Upper lobe of right lung (tissue), 1 donor: ENCODE results near the gene BTBD8. TPM values are rescaled to one million over a fixed set of nuclear protein-coding genes. Genes with fewer than 3 reads are reported as not detected.
"Not testable (repeated sequence)": the region's sequence is repeated elsewhere in the genome, so short reads cannot be mapped to it uniquely, and the experiment has no call there.

Experiments
- ATAC-seq: fragments of 200-7000 bp; cut with Tn5 transposase; one replicate; pipeline ENCODE4 v1.9.1; 2020; ENCODE audit warnings: mild to moderate bottlenecking, moderate library complexity
- DNase-seq: peaks from one replicate; pipeline ENCODE4 v3.0.0-alpha.2; 2020
- H3K27ac ChIP-seq: fragments of 200-600 bp; one replicate; pipeline ENCODE4 v1.8.0; 2022
- H3K27me3 ChIP-seq: fragments of 200-600 bp; one replicate; pipeline ENCODE4 v1.8.0; 2022; ENCODE audit warnings: mild to moderate bottlenecking
- H3K36me3 ChIP-seq: fragments of 200-600 bp; one replicate; pipeline ENCODE4 v1.8.0; 2022
- H3K4me1 ChIP-seq: fragments of 200-600 bp; one replicate; pipeline ENCODE4 v1.8.0; 2022
- H3K4me3 ChIP-seq: fragments of 200-600 bp; one replicate; pipeline ENCODE4 v1.8.0; 2022; ENCODE audit warnings: mild to moderate bottlenecking
- H3K9me3 ChIP-seq: fragments of 200-600 bp; one replicate; pipeline ENCODE4 v1.8.0; 2022
- CTCF ChIP-seq: fragments of 200-600 bp; IDR thresholded peaks from one replicate; pipeline ENCODE4 v1.8.0; 2022; ENCODE audit warnings: antibody characterized with exemption
- intact Hi-C: fragments of 100-400 bp; cut with DNase I; formaldehyde crosslinking; loops from one replicate; pipeline ENCODE4 v1.11.0; 2022
- total RNA-seq: library from RNA; stranded (reverse); fragmentation: NEBNext Ultra II Directional; extraction: Animal tissue kit (Norgen Biotek cat#: 25700); gene quantifications from one replicate; pipeline ENCODE4 v1.2.1, GENCODE V29; 2021
- donor health status: DM: no; HTN: yes; CAD: no; lungs with severe emphysema.

Gene BTBD8
- total RNA-seq, 1 donor from 2014 or later: 5.1 TPM

GRCh38 chr1:92070892-92071291 lies 9.3 kb upstream of the BTBD8 start:
- Histone ChIP-seq H3K27ac (no peak overlapping the region), H3K4me3 (no peak overlapping the region), H3K36me3 (no peaks in the 10 kb centered on the region), H3K27me3 (no peaks in the 10 kb centered on the region), H3K4me1 (no peaks in the 10 kb centered on the region), H3K9me3 (no peaks in the 10 kb centered on the region)
- DNase-seq (no peak), ATAC-seq (no peak)
- intact Hi-C loops: no loop called here
- TF ChIP-seq CTCF: no peak

DNA sequence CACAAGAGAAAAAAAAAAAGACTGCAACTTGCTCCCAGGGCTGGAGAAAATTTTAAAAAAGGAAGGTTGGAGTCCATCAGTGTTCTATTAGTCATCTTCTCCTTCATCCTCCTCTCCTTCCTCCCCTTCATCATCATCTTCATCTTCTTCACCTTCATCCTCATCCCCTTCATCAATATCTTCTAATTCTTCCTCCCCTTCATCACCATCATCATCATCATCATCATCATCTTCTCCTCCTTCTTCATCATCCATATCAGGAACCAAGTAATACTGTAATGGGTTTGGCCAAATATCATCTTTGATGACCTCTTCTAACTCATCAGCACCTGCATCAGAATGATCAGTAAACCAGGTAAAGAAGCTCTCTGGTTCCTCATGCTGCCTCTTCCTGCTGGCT lies 5.7 kb upstream of the BTBD8 start:
- H3K27me3 ChIP-seq, intact Hi-C loops: not testable (repeated sequence)

DNA sequence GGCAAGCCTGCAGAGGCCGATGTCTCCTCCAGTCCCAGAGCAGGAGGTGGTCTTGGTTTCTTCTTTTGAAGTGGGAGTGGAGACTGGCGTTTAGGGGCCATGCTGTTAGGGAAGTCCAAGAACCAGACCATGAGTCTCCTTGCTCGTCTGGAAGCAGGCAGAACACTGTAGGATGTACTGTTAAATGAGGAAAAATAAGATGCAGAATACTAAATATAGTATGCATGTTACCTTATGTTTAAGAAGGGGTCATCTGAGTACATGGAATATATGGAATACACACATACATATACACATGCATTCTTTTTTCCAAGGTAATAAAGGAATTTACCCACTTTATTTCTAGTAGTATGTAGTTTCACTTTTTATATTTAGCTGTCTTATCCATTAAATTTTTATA lies 4.8 kb upstream of the BTBD8 start, which contains the start of gene SETSIP:
SETSIP (minus strand) TSS at position 101 of the 400 bp plus-strand sequence; CDS start at position 101, 0 bp downstream.
- intact Hi-C loops: no loop called here
- H3K36me3 ChIP-seq: no peaks in the 10 kb centered on the region
- DNase-seq: no peak

More for the DNA sequence above, 5.7 kb upstream of the BTBD8 start:
- H3K9me3 ChIP-seq, H3K4me1 ChIP-seq, H3K27ac ChIP-seq, H3K4me3 ChIP-seq, H3K36me3 ChIP-seq, ATAC-seq, DNase-seq: not testable (repeated sequence)

GRCh38 chr1:92076363-92076762 lies 3.8 kb upstream of the BTBD8 start:
- Histone ChIP-seq H3K4me1 (peaks cover 6% of the 10 kb centered on the region), H3K36me3 (no peaks in the 10 kb centered on the region), H3K9me3 (no peaks in the 10 kb centered on the region), H3K4me3 (no peak overlapping the region), H3K27me3 (no peaks in the 10 kb centered on the region), H3K27ac (no peak overlapping the region)
- TF ChIP-seq CTCF: no peak
- ATAC-seq (no peak), DNase-seq (no peak)
- intact Hi-C loops: no loop called here

More for the DNA sequence above, 4.8 kb upstream of the BTBD8 start, which contains the start of gene SETSIP:
- Histone ChIP-seq H3K27ac (no peak within 1 kb of the TSS), H3K4me1 (no peaks in the 10 kb centered on the region), H3K27me3 (no peaks in the 10 kb centered on the region), H3K4me3 (no peak within 1 kb of the TSS), H3K9me3 (no peaks in the 10 kb centered on the region)
- no peak for TF ChIP-seq CTCF
- no peak for ATAC-seq

GRCh38 chr1:92078077-92078476 lies 2.1 kb upstream of the BTBD8 start:
- H3K4me3 ChIP-seq, H3K36me3 ChIP-seq, H3K27me3 ChIP-seq, DNase-seq, H3K9me3 ChIP-seq, H3K4me1 ChIP-seq, intact Hi-C loops, H3K27ac ChIP-seq, ATAC-seq: not testable (repeated sequence)

- no peak for TF ChIP-seq CTCF
- Histone ChIP-seq H3K27ac (no peak overlapping the region), H3K27me3 (no peaks in the 10 kb centered on the region), H3K36me3 (no peaks in the 10 kb centered on the region), H3K9me3 (no peaks in the 10 kb centered on the region), H3K4me1 (peaks cover 7% of the 10 kb centered on the region), H3K4me3 (peak overlapping the region; percentile 95)
- DNase-seq: no peak
- intact Hi-C loops: no loop called here
- no peak for ATAC-seq
Observed at GRCh38 chr1:92079441-92079840, 704 bp upstream of the BTBD8 start.

- DNase-seq (no peak), ATAC-seq (no peak)
- H3K4me1 ChIP-seq: peaks cover 7% of the 10 kb centered on the region
- TF ChIP-seq CTCF: no peak
- no peaks in the 10 kb centered on the region for H3K36me3 ChIP-seq
- H3K9me3 ChIP-seq: peaks cover 6% of the 10 kb centered on the region
- H3K4me3 ChIP-seq: peak overlapping the region; percentile 95
- H3K27ac ChIP-seq: peak overlapping the region; percentile 79
- H3K27me3 ChIP-seq: no peaks in the 10 kb centered on the region
- intact Hi-C loops: no loop called here
Observed at GRCh38 chr1:92081031-92081430, 886 bp downstream of the BTBD8 start.
